Measurements from ENCODE around the gene ZNF423.

DNA sequence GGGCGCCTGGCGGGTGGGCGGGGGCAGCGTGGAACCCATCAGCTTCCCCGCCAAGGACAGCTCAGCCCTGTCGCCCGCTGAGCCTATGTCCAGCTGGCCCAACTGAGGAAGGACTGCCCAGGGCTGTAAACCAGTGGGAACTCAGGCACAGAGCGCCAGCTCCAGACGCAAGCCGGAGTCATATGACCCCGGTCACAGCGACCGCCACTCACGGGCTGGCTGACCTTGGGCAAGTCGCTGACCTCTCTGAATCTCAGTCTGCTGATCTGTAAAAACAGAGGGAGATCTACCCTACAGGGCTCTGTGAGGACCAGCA, 312.3 kb downstream of the ZNF423 start:
- TF ChIP-seq POLR2A (IDR thresholded peaks at IDR 0.05) = no peak
- TF ChIP-seq, protein P1, sequence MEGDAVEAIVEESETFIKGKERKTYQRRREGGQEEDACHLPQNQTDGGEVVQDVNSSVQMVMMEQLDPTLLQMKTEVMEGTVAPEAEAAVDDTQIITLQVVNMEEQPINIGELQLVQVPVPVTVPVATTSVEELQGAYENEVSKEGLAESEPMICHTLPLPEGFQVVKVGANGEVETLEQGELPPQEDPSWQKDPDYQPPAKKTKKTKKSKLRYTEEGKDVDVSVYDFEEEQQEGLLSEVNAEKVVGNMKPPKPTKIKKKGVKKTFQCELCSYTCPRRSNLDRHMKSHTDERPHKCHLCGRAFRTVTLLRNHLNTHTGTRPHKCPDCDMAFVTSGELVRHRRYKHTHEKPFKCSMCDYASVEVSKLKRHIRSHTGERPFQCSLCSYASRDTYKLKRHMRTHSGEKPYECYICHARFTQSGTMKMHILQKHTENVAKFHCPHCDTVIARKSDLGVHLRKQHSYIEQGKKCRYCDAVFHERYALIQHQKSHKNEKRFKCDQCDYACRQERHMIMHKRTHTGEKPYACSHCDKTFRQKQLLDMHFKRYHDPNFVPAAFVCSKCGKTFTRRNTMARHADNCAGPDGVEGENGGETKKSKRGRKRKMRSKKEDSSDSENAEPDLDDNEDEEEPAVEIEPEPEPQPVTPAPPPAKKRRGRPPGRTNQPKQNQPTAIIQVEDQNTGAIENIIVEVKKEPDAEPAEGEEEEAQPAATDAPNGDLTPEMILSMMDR (IDR thresholded peaks at IDR 0.05) = no peak
